Measurements from ENCODE around the gene PHLDB3. TPM values are rescaled to one million over a fixed set of nuclear protein-coding genes. Genes with fewer than 3 reads are reported as not detected.

PHLDB3 gene
- total RNA-seq, 1 donor from 2014 or later, result 13.4 TPM

- DNase-seq (ENCODE audit: low read depth) (no peak), FAIRE-seq (no peak)
- Mint-ChIP-seq H3K27ac (ENCODE audit: unreplicated experiment) (no peak overlapping the region), H3K27me3 (ENCODE audit: low read depth, unreplicated experiment) (no peaks in the 10 kb centered on the region), H3K9me3 (ENCODE audit: unreplicated experiment) (peaks cover 3% of the 10 kb centered on the region), H3K4me1 (ENCODE audit: low read depth, unreplicated experiment) (no peaks in the 10 kb centered on the region), H3K4me3 (ENCODE audit: unreplicated experiment) (no peak overlapping the region), H3K36me3 (ENCODE audit: low read depth, unreplicated experiment) (peaks cover 33% of the 10 kb centered on the region)
- Histone ChIP-seq H3K9me3 (ENCODE audit: insufficient read depth, low read depth, low read length) (no peaks in the 10 kb centered on the region), H3K79me2 (ENCODE audit: insufficient read depth, low read length) (no peaks in the 10 kb centered on the region), H2AFZ (ENCODE audit: low read depth, low read length) (no peak overlapping the region), H3K4me1 (ENCODE audit: insufficient read depth, low read length) (no peaks in the 10 kb centered on the region), H4K20me1 (ENCODE audit: insufficient read depth, low read length) (no peaks in the 10 kb centered on the region), H3K4me2 (ENCODE audit: low read length) (no peak overlapping the region), H3K27me3 (ENCODE audit: insufficient read depth, low read length) (no peaks in the 10 kb centered on the region), H3K4me3 (ENCODE audit: insufficient read depth, low read depth, low read length) (no peak overlapping the region), H3K36me3 (ENCODE audit: insufficient read depth, low read length) (peaks cover 8% of the 10 kb centered on the region), H3K9ac (ENCODE audit: low read length) (no peak overlapping the region), H3K27ac (ENCODE audit: low read depth, low read length) (no peak overlapping the region)
- TF ChIP-seq CTCF (IDR thresholded peaks at IDR 0.05; ENCODE audit: insufficient read depth, low read depth, low read length) (no peak), EZH2 (IDR thresholded peaks at IDR 0.05; ENCODE audit: insufficient read depth, low read length) (no peak)
Measured at GRCh38 chr19:43511324-43511723, 6.8 kb upstream of the PHLDB3 start.

- peaks cover 3% of the 10 kb centered on the region for H3K9me3 Mint-ChIP-seq (ENCODE audit: unreplicated experiment)
- FAIRE-seq (no peak), DNase-seq (ENCODE audit: low read depth) (no peak)
- H3K9me3 ChIP-seq (ENCODE audit: insufficient read depth, low read depth, low read length), result no peaks in the 10 kb centered on the region
- H3K36me3 Mint-ChIP-seq (ENCODE audit: low read depth, unreplicated experiment), result peaks cover 38% of the 10 kb centered on the region
- H3K4me3 ChIP-seq (ENCODE audit: insufficient read depth, low read depth, low read length), result no peak overlapping the region
- no peaks in the 10 kb centered on the region for H3K4me1 Mint-ChIP-seq (ENCODE audit: low read depth, unreplicated experiment)
- no peaks in the 10 kb centered on the region for H3K27me3 Mint-ChIP-seq (ENCODE audit: low read depth, unreplicated experiment)
- peaks cover 8% of the 10 kb centered on the region for H3K36me3 ChIP-seq (ENCODE audit: insufficient read depth, low read length)
- no peak overlapping the region for H3K27ac ChIP-seq (ENCODE audit: low read depth, low read length)
- H3K4me2 ChIP-seq (ENCODE audit: low read length), result no peak overlapping the region
- no peaks in the 10 kb centered on the region for H3K4me1 ChIP-seq (ENCODE audit: insufficient read depth, low read length)
- H2AFZ ChIP-seq (ENCODE audit: low read depth, low read length), result no peak overlapping the region
- H3K4me3 Mint-ChIP-seq (ENCODE audit: unreplicated experiment), result no peak overlapping the region
- H3K79me2 ChIP-seq (ENCODE audit: insufficient read depth, low read length), result no peaks in the 10 kb centered on the region
- H3K27me3 ChIP-seq (ENCODE audit: insufficient read depth, low read length), result no peaks in the 10 kb centered on the region
- H4K20me1 ChIP-seq (ENCODE audit: insufficient read depth, low read length), result no peaks in the 10 kb centered on the region
- H3K9ac ChIP-seq (ENCODE audit: low read length), result no peak overlapping the region
- TF ChIP-seq EZH2 (IDR thresholded peaks at IDR 0.05; ENCODE audit: insufficient read depth, low read length) (no peak), CTCF (IDR thresholded peaks at IDR 0.05; ENCODE audit: insufficient read depth, low read depth, low read length) (no peak)
- no peak overlapping the region for H3K27ac Mint-ChIP-seq (ENCODE audit: unreplicated experiment)
Measured at GRCh38 chr19:43510713-43511112, 6.2 kb upstream of the PHLDB3 start.

- no peak overlapping the region for H3K4me3 Mint-ChIP-seq (ENCODE audit: unreplicated experiment)
Measured at GRCh38 chr19:43507880-43508279, 3.3 kb upstream of the PHLDB3 start.

More at GRCh38 chr19:43507880-43508279, 3.3 kb upstream of the PHLDB3 start:
- Histone ChIP-seq H4K20me1 (ENCODE audit: insufficient read depth, low read length) (peaks cover under 1% of the 10 kb centered on the region), H3K9ac (ENCODE audit: low read length) (no peak overlapping the region), H3K9me3 (ENCODE audit: insufficient read depth, low read depth, low read length) (no peaks in the 10 kb centered on the region), H3K27ac (ENCODE audit: low read depth, low read length) (no peak overlapping the region), H3K4me2 (ENCODE audit: low read length) (no peak overlapping the region), H2AFZ (ENCODE audit: low read depth, low read length) (no peak overlapping the region), H3K4me1 (ENCODE audit: insufficient read depth, low read length) (peaks cover 5% of the 10 kb centered on the region), H3K4me3 (ENCODE audit: insufficient read depth, low read depth, low read length) (no peak overlapping the region), H3K27me3 (ENCODE audit: insufficient read depth, low read length) (no peaks in the 10 kb centered on the region), H3K79me2 (ENCODE audit: insufficient read depth, low read length) (no peaks in the 10 kb centered on the region), H3K36me3 (ENCODE audit: insufficient read depth, low read length) (peaks cover 8% of the 10 kb centered on the region)
- Mint-ChIP-seq H3K27ac (ENCODE audit: unreplicated experiment) (no peak overlapping the region), H3K9me3 (ENCODE audit: unreplicated experiment) (peaks cover 3% of the 10 kb centered on the region), H3K4me1 (ENCODE audit: low read depth, unreplicated experiment) (peaks cover 3% of the 10 kb centered on the region), H3K27me3 (ENCODE audit: low read depth, unreplicated experiment) (peaks cover 5% of the 10 kb centered on the region), H3K36me3 (ENCODE audit: low read depth, unreplicated experiment) (peaks cover 38% of the 10 kb centered on the region)
- TF ChIP-seq EZH2 (IDR thresholded peaks at IDR 0.05; ENCODE audit: insufficient read depth, low read length), result no peak
- TF ChIP-seq CTCF (IDR thresholded peaks at IDR 0.05; ENCODE audit: insufficient read depth, low read depth, low read length), result no peak
- DNase-seq (ENCODE audit: low read depth) (no peak), FAIRE-seq (no peak)

Measured in astrocyte (in vitro differentiated cells and primary cell).